ENCODE results near the gene INTS11.
"Not testable (repeated sequence)": the region's sequence is repeated elsewhere in the genome, so short reads cannot be mapped to it uniquely, and the experiment has no call there.

The INTS11 gene

GRCh38 chr1:1324524-1325287, at the start of gene INTS11, which contains the start of gene CPTP:
TSS of gene INTS11 (minus strand) at chr1:1324660. CDS start at chr1:1324608, 52 bp downstream.
TSS of gene CPTP (plus strand) at chr1:1324802. CDS start at chr1:1326911, 2,109 bp downstream.
- peak; percentile 95 to 98 for DNase-seq

- DNase-seq = no peak
Measured at GRCh38 chr1:1373815-1374588, 49.5 kb upstream of the INTS11 start.

DNA sequence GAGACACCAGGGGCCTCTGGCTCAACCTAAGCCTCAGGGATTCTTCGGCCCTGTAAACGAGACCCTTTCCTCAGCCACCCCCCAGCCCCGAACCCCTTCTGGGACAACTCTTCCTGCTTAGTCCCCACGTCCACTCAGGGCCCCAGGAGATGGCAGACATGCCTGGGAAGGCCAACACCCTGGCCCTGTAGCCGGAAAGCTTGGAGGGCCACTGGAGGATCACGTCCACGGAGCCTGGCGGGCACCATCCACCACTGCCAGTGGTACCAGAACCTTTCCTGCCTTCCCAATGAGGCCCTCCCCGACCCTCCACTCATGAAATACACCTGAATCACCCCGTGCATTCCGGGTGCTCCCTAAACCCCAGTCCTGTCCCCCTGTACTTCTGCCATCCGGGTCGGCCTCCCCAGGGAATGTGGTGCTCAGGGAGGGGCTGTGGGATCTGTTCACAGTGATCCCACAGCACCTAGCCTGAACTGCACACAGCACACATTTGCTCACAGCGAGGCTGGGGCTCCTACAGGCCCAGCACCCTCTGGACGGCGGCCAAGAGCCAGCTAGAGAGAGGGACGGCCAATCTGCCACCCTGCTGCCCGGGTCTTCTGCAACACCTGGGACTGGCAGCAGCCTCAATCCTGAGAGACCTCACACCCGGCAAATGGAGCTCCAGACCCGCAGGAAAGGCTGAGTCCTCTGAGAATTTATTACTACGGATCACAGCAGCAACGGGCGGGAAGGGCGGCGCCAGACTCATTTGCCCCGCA, 48.8 kb upstream of the INTS11 start:
- DNase-seq = no peak

- peak; percentile 66 to 76 for DNase-seq
Measured at GRCh38 chr1:1371746-1372711, 47.6 kb upstream of the INTS11 start.

DNA sequence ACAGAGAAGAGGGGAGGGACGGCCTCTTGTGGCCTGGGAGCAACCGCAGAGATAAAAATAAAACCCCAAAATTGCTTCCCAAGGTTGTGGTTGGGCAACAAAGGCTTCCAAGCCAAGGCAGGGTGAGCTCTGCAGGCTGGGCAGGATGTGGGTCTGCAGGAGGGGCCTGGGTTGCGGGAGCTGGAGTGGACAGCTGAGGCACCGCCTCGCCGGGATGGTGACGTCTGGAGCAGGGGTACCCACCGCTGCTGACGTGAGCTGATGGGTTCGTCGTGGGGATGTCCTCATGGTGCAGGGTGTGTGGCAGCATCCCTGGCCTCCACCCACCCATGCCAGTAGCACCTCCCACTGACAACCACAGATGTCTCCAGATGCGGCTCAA, 46.9 kb upstream of the INTS11 start:
- peak; percentile 14 to 38 for DNase-seq

DNA sequence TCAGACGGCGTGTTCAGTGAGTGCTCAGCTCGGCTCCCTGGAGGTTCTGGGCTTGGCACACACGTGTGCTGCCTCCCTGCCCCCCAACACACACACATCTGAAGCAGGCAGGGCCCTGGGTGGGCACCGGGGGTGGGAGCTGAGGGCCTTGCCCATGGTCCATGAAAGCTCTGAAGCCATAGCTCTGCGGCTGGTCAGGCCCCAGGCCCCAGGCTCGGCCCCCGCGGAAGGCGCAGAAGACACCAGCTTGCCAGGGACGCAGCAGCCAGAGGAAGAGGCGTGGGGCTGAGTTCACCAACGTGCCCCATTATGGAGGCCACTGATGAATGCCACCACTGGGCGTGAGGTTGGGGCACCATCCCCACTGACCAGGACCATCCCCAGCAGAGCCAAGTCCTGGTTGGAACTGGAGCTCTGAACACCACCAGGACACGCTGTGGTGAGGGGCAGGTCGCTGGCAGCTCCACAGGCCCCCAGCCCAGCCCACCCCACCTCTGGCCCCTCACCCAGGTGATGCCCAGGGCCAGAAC, 46.4 kb upstream of the INTS11 start:
- DNase-seq = no peak

- not testable (repeated sequence) for DNase-seq
Measured at GRCh38 chr1:1370094-1370493, 45.6 kb upstream of the INTS11 start.

GRCh38 chr1:1367315-1367714, 42.9 kb upstream of the INTS11 start:
- no peak for DNase-seq

GRCh38 chr1:1366699-1367066, 42.2 kb upstream of the INTS11 start:
- DNase-seq = no peak

DNA sequence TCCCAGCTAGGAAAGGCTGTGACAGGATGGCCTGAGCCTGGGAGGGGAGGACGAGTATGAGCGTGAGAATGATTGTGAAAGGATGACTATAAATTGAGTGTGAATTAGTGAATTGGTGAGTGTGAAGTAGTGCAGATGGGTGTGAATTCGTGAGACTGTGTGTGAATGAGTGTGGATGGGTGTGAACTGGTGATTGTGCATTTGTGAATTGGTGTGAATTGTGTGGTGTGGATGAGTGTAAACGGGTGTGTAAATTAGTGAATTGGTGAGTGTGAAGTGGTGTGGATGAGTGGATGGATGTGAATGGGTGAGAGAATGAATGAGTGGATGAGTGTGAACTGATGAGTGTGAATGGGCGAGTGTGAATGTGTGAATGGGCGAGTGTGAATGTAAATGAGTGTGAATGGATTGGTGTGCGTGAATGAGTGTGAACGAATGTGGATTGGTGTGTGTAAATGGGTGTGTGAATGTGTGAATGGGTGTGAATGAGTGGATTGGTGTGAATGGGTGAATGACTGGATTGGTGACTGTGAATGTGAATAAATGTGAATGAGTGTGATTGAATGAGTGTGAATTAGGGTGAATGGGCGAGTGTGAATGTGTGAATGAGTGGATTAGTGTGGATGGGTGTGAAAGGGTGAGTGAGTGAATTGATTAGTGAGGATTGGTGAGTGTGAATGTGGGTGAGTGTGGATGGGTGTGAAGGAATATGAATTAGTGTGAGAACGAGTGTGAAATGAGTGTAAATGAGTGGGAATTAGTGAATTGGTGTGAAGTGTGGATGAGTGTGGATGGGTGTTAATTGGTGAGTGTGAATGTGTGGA, 41.6 kb upstream of the INTS11 start:
- no peak for DNase-seq

DNA sequence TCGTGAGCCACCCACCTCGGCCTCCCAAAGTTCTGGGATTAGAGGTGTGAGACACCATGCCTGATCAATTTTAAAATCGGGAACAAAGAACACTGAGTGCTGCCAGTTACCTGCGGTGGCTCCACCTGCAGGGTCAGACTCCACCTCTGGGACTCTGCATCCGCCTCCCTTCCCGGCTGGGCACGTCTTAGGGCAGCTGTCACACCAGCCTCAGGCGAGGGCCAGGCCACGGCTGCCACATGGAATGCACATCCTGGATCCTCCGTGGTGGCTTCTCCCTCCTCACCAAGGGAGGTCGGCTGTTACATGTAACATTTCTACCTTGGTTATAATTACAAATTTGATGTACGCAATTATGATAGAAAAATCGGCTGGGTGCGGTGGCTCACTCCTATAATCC, 39.8 kb upstream of the INTS11 start:
- DNase-seq = no peak

- no peak for DNase-seq
Measured at GRCh38 chr1:1361982-1362423, 37.5 kb upstream of the INTS11 start.

DNA sequence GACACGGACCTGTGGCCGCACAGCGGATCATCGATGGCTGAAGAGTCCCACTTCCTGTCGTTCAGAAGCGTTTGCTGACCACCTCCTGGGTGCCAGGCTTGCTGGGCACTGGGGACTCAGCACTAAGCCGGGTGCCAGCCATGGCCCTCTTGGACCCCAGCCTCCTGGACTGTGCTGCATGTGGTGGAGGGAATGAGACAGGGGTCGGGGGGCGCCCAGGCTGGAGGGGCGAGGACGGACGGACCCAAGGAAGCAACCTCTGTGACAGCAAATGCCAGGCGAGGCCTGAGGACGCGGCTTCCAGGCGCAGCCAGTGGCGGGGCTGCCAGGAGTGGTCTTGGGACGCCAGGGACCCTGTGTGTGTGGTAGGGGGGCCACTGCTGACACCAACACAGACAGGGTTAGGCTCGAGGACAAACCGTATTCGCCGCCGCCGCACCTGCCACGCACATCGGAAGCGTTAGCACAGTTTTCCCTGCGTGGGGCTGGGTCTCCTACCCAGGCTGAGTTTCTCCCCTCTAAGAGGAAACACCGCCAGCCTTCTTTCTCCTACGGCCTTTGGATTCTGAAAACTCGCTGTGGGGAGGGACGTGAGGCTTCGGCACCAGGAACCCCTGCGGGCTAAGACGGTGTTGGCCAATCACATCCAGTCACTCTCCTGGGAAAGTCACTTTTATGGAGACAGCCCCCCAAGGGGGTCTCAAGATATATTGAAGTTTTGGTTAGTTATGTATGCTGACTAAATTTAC, 36.9 kb upstream of the INTS11 start:
- DNase-seq = no peak

- DNase-seq = no peak
Measured at GRCh38 chr1:1360506-1361169, 36.2 kb upstream of the INTS11 start.

GRCh38 chr1:1359664-1360468, 35.4 kb upstream of the INTS11 start:
- no peak for DNase-seq

DNA sequence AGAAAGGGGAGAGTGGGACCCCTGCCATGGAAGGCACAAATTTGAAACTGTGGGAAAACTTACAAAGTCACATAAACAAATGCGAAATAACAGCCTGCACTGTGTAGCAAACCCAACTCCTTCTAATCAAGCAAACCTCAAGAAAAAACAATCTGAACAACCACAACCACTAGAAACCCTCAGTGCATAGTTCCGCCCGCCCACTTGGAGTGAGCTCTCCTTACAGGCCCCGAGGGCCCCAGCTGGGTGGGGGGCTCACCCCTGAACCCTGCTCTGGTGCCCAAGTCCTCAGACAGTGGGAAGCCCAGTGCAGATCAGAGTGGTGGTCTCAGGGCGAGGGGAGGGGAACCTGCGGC, 34.8 kb upstream of the INTS11 start:
- DNase-seq = no peak

DNA sequence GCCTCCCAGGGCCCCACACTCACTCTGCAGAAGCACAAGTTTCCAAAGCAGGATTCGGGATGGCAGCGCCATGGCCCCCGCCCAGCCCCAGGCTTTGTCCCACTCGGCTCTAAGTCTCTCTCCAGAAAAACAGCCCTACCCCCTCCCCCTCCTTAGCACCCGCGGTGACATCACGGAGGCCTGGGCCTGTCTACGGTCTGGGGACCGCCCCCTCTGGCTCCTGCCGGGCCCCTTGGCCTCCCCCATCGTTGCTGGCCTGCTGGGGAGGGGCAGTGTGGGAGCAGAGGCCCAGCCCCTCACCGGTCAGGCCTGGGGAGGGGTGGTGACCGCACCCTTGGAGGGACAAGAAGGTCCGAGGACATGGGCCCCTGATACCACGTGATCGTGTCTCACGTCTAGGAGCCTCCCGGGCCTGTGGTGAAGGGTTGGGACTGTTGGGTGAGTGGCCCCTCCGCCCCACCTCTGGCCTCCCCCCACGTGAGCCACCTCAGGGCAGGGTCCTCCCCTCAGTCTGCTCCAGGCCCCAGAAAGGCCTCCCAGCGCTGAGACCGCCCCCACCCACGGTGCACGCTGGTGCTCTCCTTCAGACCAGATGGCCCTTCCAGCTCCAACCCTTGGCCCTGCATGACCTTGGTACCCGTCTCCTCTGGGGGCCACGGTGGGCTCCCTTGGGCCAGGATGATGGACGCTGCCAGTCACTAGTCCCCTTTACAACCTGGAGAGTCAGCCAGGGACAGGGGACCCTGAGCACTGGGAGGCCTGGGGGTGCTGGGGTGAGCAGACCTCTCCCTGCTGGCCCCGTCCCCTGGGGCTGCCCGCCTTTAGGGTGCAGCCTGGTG, 34.2 kb upstream of the INTS11 start, which contains the start of gene MXRA8:
Gene MXRA8, minus strand, starts transcription at position 123 of the 839 bp plus-strand sequence. Its CDS starts 51 bp downstream, at position 72.
- DNase-seq = no peak
